NCI-H128 (cell line): ENCODE measurements around the gene JOSD2.
A peak's percentile ranks its signal among the peaks of the same experiment; 100 is the strongest.
"Not testable (repeated sequence)": the region's sequence is repeated elsewhere in the genome, so short reads cannot be mapped to it uniquely, and the experiment has no call there.

Experiments used
- DNase-seq: peaks from one replicate; lab custom pipeline; 2025; ENCODE audit not compliant: unreplicated experiment; lab: John Stamatoyannopoulos, UW

JOSD2 gene

DNA sequence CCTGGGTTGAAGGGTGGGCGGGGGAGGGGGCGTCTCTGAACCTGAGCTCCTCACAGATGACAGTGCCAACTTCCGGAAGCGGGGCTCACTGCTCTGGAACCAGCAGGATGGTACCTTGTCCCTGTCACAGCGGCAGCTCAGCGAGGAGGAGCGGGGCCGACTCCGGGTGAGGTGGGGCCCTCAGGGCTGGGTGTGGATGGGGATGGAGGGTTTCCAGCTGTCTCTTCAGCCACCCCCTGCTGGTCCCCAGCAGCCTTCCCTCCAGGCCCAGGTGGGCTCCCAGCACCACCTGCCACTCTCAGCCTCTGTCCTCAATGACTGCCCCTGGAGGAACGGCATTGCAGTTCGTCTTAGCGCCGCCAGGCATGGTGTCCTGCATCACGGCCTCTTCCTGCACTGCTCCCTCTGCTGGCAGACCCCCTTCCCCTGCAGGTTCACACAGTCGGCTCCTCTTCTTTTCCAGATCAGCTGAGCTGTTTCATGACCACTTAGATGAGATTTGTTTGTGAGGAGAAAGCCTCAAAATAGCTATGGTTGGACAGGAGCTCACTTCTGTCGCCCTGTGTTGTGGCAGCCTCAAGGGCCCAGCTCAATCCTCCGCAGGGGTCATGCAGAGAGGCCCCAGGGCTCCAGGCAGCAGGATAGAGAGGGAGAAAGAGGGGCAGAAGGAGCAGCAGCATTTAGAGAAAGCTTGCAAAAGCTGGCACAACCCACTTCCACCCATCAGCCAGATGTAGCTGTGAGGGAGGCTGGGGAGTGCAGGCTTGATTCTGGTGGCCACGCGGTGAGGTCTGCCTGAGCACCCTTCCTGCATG is 31.9 kb downstream of the JOSD2 start:
- DNase-seq = no peak

- no peak for DNase-seq
Observed at GRCh38 chr19:50477751-50478515, 33.1 kb downstream of the JOSD2 start.

DNA sequence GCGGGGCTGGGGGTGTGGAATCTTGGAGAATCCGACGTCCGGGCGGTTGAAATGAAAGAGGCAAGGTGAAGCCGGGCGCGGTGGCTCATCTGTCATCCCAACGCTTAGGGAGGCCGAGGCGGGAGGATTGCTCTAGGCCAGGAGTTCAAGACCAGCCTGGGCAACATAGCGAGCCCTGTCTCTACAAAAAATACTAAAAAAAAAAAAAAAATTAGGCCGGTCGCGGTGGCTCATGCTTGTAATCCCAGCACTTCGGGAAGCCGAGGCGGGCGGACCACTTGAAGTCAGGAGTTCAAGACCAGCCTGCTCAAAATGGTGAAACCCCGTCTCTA is 34.1 kb downstream of the JOSD2 start:
- DNase-seq = no peak

GRCh38 chr19:50476224-50476906 is 34.6 kb downstream of the JOSD2 start, which contains the start of the genes EMC10 and GARIN5A:
Gene EMC10, plus strand, starts transcription at chr19:50476507. Its CDS starts 38 bp downstream, at chr19:50476545.
Gene GARIN5A, minus strand, starts transcription at chr19:50476848. Its CDS starts 460 bp downstream, at chr19:50476388.
- DNase-seq = peak; percentile 87

DNA sequence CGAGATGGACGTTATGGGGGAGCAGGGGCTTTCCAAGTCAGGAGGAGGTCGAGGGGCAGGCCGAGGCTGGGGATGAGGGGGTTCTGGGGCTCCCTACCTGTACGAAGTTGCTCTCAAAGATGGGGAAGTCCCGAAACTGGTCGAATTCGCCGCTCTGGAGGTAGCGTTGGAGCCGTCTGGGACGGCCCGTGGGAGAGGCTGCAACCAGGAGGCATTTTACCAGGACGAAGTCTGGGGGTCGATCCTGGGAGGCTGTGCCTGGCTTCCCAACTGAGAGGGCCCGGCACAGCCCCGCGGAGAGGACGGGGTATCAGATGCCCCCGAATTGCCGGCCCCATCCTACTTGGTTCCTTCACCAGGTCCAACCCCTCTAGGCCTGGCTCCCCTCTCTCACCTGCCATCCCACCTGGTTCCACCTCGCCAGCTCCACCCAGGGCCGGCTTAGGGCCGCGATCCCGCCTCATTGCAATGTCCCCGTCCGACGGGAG is 35.2 kb downstream of the JOSD2 start:
- DNase-seq = no peak

DNA sequence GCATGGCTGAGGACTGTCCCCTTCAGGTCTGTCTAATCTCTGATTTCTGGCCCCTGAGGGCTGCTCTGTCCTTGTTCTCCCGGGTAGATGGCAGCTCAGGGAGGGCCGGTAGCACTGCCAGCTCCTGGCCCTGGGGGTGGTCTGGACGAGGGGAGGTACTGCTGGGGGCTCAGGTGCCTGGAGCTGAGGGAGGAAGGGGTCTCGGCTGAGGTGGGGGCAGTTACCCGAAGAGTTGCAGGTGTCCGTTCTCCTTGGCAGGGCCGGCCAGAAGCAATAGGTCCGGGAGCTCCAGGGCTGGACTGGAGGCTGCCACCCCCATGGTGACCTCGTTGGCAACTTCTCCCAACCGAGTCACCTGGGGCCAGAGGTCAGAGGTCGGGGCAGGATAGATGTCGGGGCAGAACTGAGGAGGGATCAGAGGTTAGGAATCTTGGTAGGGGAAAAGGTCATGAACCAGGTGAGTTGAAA is 35.9 kb downstream of the JOSD2 start:
- no peak for DNase-seq

GRCh38 chr19:50473336-50473735 is 37.7 kb downstream of the JOSD2 start:
- not testable (repeated sequence) for DNase-seq

- no peak for DNase-seq
Observed at GRCh38 chr19:50468818-50469217, 42.2 kb downstream of the JOSD2 start.

- DNase-seq = no peak
Observed at GRCh38 chr19:50467566-50467965, 43.4 kb downstream of the JOSD2 start.

DNA sequence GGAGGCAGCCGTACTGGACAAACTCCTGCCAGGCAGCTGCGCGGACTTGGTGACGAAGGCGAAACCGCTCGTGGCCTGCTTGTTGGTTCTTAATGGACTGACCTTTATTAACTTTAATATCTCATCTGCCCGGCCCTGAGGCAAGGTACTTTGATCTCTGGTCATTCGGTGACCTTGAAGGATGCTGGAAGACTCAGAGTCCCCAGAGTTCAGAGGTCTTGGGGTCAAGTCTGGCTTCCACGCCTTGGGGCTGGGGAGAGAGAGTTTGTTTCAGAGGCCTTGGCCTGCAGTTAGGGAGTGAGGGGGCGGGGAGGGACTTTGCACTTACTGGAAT is 44.3 kb downstream of the JOSD2 start:
- no peak for DNase-seq

DNA sequence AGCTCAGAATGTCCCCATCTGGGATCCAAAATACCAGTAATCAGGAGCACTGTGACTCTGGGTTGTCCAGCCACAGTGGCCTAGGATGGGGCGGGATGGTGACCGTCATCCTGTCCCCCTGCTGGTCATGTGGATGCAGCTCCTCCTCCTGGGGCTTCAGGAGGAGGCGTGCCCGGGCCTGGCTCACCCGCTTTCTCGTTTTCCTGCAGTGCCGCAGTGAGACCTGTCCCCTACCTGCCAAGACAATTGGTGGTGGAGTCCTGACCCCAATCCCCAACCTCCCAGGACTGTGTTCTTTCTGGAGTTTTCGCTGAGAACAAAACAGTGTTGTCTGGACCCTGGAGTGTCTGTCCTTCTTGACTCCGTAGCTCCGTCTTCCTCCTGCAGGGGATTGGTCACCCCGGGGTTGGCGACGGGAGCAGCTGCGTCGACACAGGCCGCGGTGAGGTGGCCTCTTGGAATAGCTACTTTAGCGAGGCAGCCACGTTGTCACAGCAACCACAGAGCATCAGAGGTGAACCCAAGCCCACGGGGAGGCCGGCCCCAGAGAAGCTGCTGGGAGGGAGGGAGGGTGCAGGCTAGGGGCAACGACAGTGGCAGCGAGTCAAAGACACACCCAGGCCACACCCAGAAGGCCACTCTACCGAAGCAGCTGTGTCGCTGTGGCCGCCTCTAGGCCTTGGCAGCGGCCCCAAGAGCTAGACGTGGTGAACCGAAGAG is 44.8 kb downstream of the JOSD2 start:
- DNase-seq = no peak

GRCh38 chr19:50465000-50465399 is 46.0 kb downstream of the JOSD2 start:
- DNase-seq = no peak

GRCh38 chr19:50464348-50464747 is 46.6 kb downstream of the JOSD2 start:
- no peak for DNase-seq

DNA sequence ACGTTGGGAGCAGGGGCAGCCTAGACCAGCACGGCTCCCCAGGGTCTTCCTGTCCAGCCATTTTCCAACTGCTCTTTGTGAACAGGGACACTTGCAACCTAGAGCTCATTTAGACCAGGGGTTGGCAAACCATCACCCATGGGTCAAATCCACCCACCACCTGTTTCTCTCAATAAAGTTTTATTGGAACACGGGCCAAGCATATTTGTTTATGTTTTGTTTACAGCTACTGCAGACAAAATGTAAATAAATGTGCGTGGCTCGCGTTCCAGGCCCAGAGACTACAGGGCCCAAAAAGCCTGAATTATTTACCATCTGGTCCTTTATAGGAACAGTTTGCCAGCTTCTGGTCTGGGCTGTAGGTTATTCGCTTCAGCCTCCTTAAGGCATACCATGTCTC is 48.0 kb downstream of the JOSD2 start:
- DNase-seq = no peak

DNA sequence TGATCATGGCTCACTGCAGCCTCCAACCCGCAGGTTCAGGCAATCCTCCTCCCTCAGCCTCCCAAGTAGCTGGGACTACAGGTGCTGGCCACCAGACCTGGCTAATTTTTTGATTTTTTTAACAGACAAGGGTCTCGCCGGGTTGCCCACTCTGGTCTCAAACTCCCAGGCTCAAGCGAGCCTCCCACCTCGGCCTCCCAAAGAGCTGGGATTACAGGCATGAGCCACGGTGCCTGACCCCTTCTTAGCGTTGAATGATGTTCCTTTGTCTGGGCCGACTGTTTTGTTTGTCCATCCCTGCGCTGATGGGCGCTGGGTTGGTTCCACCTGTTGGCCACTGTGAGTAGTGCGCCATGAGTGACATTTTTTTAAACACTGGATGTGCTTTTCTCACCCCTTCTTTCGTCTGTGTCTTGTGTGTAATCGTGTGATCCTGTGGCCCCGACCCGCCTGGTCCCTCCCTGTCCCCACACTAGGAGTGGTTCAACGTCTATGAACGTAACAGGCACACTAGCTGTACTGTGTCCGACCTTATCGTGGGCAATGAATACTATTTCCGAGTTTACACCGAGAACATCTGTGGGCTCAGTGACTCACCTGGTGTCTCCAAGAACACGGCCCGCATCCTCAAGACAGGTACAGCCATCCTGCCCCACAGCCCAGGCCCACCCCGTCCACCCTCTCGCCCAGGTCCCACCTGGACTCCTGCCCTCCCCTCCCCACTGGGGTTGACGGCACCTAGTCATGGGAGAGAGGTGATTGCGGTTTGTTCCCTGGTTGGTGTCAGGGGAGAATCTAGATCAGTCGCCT is 49.7 kb downstream of the JOSD2 start:
- peak; percentile 44 for DNase-seq

- no peak for DNase-seq
Observed at GRCh38 chr19:50460161-50460765, 50.7 kb downstream of the JOSD2 start.

GRCh38 chr19:50459638-50460037 is 51.4 kb downstream of the JOSD2 start:
- no peak for DNase-seq

DNA sequence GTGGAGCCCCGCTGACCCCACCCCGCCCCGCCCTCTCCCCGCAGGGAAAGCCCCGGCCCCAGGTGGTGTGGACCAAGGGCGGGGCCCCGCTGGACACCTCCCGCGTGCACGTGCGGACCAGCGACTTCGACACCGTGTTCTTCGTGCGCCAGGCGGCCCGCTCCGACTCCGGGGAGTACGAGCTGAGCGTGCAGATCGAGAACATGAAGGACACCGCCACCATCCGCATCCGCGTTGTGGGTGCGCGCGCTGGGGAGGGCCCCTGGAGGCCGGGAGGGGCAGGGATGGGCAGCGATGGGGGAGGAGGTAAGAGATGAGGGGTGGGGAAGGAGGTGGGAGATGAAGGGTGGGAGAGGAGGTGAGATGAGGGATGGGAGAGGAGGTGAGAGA is 51.9 kb downstream of the JOSD2 start:
- DNase-seq = no peak

DNA sequence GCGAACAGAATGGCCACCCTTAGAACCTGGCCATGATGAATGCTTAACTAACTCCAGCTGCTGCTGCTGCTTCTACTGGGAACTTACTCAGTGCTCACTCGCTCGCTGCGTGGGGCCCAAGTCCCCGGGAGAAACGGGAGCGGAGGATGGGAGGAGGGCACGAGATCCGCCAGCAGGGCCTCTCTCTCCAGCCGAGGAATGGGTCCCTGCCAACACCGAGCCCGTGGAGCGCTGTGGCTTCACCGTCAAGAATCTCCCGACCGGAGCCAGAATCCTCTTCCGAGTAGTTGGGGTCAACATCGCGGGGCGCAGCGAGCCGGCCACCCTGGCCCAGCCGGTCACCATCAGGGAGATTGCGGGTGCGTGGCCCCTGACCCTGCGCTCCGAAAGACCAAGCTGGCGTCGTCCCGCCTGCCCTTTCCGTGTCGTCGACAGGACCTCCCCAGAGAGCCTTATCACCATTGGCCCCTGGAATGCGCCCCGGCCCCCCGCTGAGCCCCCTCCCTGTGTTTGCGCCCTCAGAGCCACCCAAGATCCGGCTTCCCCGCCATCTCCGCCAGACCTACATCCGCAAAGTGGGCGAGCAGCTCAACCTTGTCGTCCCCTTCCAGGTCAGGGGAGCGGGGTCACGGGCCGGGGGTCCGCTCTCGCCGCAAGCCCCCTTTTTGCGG is 52.5 kb downstream of the JOSD2 start:
- DNase-seq = no peak
